Activated T-helper 1 cell treated with anti-CD3 and anti-CD28 coated beads, Interleukin-12 subunit alpha, Interleukin-12 subunit beta, Interleukin-2, Interleukin-4 antibody, amounts not matched to agents 30 ng/mL and 10 ng/mL and 1 ng/mL, durations not matched to agents 14 hours and 24 hours and 36 hours (primary cell): ENCODE data around the gene CUL1. TPM values are rescaled to one million over a fixed set of nuclear protein-coding genes. Genes with fewer than 3 reads are reported as not detected.

Source experiments
- DNase-seq: peaks from one replicate; pipeline ENCODE4 v3.0.0; 2021; ENCODE audit warnings: low spot score
- H3K27ac Mint-ChIP-seq: one replicate; pipeline ENCODE4 v1.8.0; 2021; ENCODE audit warnings: mild to moderate bottlenecking, mixed read lengths
- H3K27me3 Mint-ChIP-seq: one replicate; pipeline ENCODE4 v1.8.0; 2022; ENCODE audit warnings: mild to moderate bottlenecking, moderate library complexity, mixed read lengths; ENCODE audit not compliant: insufficient read depth
- H3K36me3 Mint-ChIP-seq: one replicate; pipeline ENCODE4 v1.8.0; 2021; ENCODE audit warnings: low read depth, mixed read lengths
- H3K4me1 Mint-ChIP-seq: one replicate; pipeline ENCODE4 v1.8.0; 2021; ENCODE audit warnings: low read depth, mixed read lengths
- H3K4me3 Mint-ChIP-seq: one replicate; pipeline ENCODE4 v1.8.0; 2021; ENCODE audit warnings: mild to moderate bottlenecking, moderate library complexity, mixed read lengths
- H3K9me3 Mint-ChIP-seq: one replicate; pipeline ENCODE4 v1.8.0; 2021; ENCODE audit warnings: mixed read lengths
- intact Hi-C: fragments of 100-400 bp; cut with micrococcal nuclease; formaldehyde crosslinking; loops from one replicate; pipeline ENCODE4 v1.15.1; 2024
- total RNA-seq: library from RNA; stranded (reverse); gene quantifications from 2 replicates; pipeline ENCODE4 v1.2.3, GENCODE V29; 2022

The CUL1 gene
- total RNA-seq, 1 donor from 2014 or later = 79.3 TPM

DNA sequence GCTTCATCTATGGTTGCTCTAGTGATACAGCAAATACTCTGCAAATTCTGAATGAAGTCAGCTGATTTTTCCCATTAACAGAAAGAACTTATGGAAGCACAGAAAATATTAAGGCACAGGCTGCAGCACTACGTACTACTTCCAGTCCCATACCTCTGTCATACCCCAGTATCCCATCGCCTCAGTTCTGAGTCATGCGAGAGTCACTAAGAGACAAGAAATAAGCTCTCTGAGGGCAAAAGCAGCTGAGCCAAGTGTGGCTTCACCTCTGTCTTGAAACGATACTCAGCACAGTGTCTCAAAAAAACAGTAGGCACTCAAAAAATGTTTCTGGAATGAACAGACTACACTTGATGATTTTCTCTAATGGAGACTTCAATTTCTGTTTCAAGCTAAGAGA, 137.2 kb downstream of the CUL1 start:
- Mint-ChIP-seq H3K4me3 (no peak overlapping the region), H3K27ac (no peak overlapping the region), H3K4me1 (peaks cover 57% of the 10 kb centered on the region), H3K27me3 (no peaks in the 10 kb centered on the region), H3K36me3 (peaks cover 47% of the 10 kb centered on the region), H3K9me3 (no peaks in the 10 kb centered on the region)
- intact Hi-C loops = no loop called here
- DNase-seq = no peak

DNA sequence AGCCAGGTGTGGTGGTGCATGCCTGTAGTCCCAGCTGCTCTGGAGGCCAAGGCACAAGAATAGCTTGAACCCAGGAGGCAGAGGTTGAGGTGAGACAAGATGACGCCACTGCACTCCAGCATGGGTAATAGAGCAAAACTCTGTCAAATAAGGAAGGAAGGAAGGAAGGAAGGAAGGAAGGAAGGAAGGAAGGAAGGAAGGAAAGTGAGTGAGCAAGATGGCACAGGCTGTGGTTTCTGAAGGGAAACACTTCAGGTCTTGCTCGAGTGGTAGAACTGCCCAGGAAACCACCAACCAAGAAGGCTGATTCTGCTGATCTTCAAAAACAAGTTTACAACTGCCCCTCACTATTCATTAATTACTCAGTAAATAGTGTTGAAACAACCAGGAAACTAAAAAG, 140.2 kb downstream of the CUL1 start:
- DNase-seq = no peak
- peaks cover 59% of the 10 kb centered on the region for H3K4me1 Mint-ChIP-seq
- peaks cover 41% of the 10 kb centered on the region for H3K36me3 Mint-ChIP-seq
- H3K4me3 Mint-ChIP-seq = no peak overlapping the region
- H3K27me3 Mint-ChIP-seq = no peaks in the 10 kb centered on the region
- H3K9me3 Mint-ChIP-seq = no peaks in the 10 kb centered on the region
- intact Hi-C loops = no loop called here
- H3K27ac Mint-ChIP-seq = no peak overlapping the region

DNA sequence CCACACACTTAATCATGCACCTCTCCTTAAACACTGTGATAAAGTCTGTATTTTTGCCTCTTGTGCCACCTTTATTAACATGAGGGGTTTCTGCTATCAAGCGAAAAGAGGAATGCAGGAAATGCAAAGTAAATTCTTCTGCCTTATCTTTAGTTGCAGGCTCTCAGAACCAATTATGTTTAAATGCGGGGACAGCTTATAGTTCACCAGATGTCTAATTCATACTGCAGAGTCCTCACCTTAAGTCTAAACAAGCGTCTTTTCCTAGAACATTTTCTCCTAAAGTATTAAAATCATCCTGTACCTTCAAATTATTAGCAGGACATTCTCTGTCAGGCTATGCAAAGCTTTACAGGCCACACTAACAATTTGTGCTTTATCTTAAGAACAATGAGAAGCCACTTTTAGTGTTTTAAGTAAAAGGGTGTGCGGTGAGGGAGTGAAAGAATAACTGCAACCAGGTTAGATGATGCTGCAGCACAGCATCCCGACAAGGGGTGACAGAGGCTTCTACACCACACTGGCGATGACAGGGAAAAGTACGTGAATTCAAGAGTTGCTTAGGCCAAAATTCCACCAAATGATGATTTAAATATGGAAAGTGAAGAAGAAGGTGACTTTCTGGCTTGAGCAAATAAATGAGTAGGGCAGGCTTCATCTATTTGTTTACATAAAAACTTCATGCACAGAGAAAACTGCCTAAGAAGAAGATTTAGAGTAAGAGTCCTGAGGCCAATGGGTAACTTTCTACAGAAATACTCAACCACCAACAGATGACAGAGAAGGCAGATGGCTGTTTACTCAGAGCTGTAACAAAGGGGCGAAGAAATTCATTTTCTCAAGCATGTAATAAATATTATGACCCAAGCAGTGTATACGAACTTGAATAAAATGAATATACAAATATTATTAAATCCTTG, 149.4 kb downstream of the CUL1 start:
- intact Hi-C loops = no loop called here
- Mint-ChIP-seq H3K27ac (peak overlapping the region; percentile 37), H3K36me3 (peaks cover 7% of the 10 kb centered on the region), H3K27me3 (no peaks in the 10 kb centered on the region), H3K4me1 (peaks cover 67% of the 10 kb centered on the region), H3K4me3 (no peak overlapping the region), H3K9me3 (no peaks in the 10 kb centered on the region)
- DNase-seq = no peak

DNA sequence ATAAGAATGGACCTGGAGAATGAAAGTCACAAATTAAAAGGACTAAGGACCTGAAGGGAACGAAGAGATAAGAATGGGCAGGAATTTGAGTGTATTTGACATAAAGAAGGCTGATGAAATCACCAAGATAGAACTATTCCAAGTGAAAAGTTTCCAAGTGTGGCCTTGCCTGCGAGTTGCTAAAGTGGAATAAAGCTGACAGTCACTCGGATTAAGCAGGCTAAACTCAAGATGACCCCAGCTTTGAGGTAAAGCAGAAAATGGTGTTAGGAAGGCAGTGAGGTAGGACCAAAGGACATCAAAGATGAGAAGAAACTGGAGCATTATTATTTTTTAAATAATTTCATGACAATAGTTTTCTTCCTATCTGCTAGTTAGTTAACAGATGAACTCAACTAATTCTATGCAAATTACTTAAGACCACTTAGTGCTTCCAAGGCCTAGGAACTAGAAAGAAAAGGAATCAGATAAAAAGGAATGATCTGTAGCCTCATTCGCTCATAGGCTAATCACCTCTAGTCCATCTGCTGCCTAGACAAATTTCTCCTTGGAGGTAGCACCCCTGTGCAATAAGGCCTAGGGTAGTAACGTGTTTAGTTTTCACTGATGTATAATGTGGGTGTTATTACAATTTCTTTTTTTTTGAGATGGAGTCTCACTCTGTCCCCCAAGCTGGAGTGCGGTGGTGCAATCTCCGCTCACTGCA, 150.8 kb downstream of the CUL1 start:
- peak overlapping the region; percentile 27 for H3K27ac Mint-ChIP-seq
- intact Hi-C loops = loop anchor here (10.0 kb wide), 1 partner anchor 275 kb away; no protein-coding TSS in a partner anchor
- H3K9me3 Mint-ChIP-seq = no peaks in the 10 kb centered on the region
- H3K36me3 Mint-ChIP-seq = peaks cover 7% of the 10 kb centered on the region
- H3K4me3 Mint-ChIP-seq = no peak overlapping the region
- no peak for DNase-seq
- H3K27me3 Mint-ChIP-seq = no peaks in the 10 kb centered on the region
- H3K4me1 Mint-ChIP-seq = peaks cover 65% of the 10 kb centered on the region

DNA sequence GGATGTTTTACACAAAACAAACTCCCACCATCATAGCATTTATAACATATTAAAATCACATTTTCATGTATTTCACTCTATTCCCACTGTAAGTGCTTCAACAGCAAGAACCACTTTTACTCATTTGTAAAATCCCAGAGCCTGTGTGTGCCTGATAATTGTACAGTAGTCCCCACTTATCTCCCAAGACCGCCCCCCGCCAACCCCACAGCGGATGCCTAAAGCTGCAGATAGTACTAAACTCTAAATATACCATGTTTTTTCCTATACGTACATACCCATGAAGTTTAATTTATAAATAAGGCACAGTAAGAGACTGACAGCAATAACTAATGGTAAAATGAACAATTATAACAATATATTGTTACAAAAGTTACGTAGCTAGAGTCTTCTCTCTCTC, 151.9 kb downstream of the CUL1 start:
- Mint-ChIP-seq H3K27ac (no peak overlapping the region), H3K4me3 (no peak overlapping the region), H3K4me1 (peaks cover 65% of the 10 kb centered on the region), H3K36me3 (peaks cover 7% of the 10 kb centered on the region), H3K9me3 (no peaks in the 10 kb centered on the region), H3K27me3 (no peaks in the 10 kb centered on the region)
- intact Hi-C loops = loop anchor here (10.0 kb wide), 1 partner anchor 276 kb away; no protein-coding TSS in a partner anchor
- no peak for DNase-seq

Other genes starting within 250 kb of the CUL1 start
- not detected in 2 replicates for gene C7orf33, start 108.1 kb upstream of the CUL1 start, total RNA-seq
- gene EZH2, start 185.4 kb downstream of the CUL1 start, total RNA-seq = 97.5 and 101 TPM in 2 replicates